Right lobe of liver (tissue), 6 donors: ENCODE data around the gene ZBTB43. TPM values are rescaled to one million over a fixed set of nuclear protein-coding genes. Genes with fewer than 3 reads are reported as not detected.

Experiments used
- ATAC-seq, 4 donors: fragments of 200-7000 bp; cut with Tn5 transposase; one replicate each; pipeline ENCODE4 v1.9.1; 2020; ENCODE audit warnings: mild to moderate bottlenecking in 4 of 4, moderate library complexity in 4 of 4
- DNase-seq, 3 donors: peaks; one replicate each; pipeline ENCODE4 v3.0.0-alpha.2; 2020
- H3K27ac ChIP-seq, 3 donors: fragments of 200-600 bp; one replicate each; pipeline ENCODE4 v1.8.0; 2022
- H3K27me3 ChIP-seq, 2 donors: fragments of 200-600 bp; one replicate each; pipeline ENCODE4 v1.8.0; 2022
- H3K36me3 ChIP-seq, 4 donors: fragments of 200-600 bp; sonication (generic) in 1 of 4; one replicate each; pipeline versions ENCODE4 v1.5.1 to v1.8.0; 2017 to 2022; ENCODE audit warnings: control low read depth in 1 of 4
- H3K4me1 ChIP-seq, 4 donors: fragments of 200-600 bp; sonication (generic) in 1 of 4; one replicate each; pipeline versions ENCODE4 v1.5.1 to v1.8.0; 2017 to 2022; ENCODE audit warnings: control low read depth in 1 of 4
- H3K4me3 ChIP-seq, 3 donors: fragments of 200-600 bp; one replicate each; pipeline ENCODE4 v1.8.0; 2022
- H3K9me3 ChIP-seq, 4 donors: fragments of 200-600 bp; sonication (generic) in 1 of 4; one replicate each; pipeline versions ENCODE4 v1.5.1 to v1.8.0; 2017 to 2022; ENCODE audit warnings: control low read depth in 1 of 4
- POLR2A ChIP-seq: fragments of 450-650 bp; IDR thresholded peaks from one replicate; pipeline ENCODE4 v1.6.1; 2017; ENCODE audit warnings: antibody characterized with exemption, mild to moderate bottlenecking
- WGBS: methylation state at CpG from one replicate; pipeline ENCODE4 v1.1.6; 2018; ENCODE audit warnings: low coverage, low lambda C conversion rate; ENCODE audit not compliant: insufficient coverage; ENCODE audit errors: missing lambda C conversion rate; 5-methylcytosine and 5-hydroxymethylcytosine counted together
- intact Hi-C, 2 donors: fragments of 100-400 bp; cut with DNase I; formaldehyde crosslinking; loops; one replicate each; pipeline versions ENCODE4 v1.11.2 to v1.14.1; 2022
- total RNA-seq, 6 experiments: library from RNA; depleted of rRNA in 2 of 6; stranded (reverse); fragments of >200 nt in 2 of 6; fragmentation: NEBNext Ultra II Directional in 3 of 6; extraction: Animal tissue kit (Norgen Biotek cat#: 25700) in 3 of 6; gene quantifications; one replicate each; pipeline versions ENCODE4 v1.1.0 to v1.2.4, GENCODE V29; 2016 to 2023
- TF ChIP-seq, protein P1 (sequence below), 4 donors: fragments of 200-600 bp in 3 of 4; fragments of 450-650 bp in 1 of 4; IDR thresholded peaks; one replicate each; pipeline versions ENCODE4 v1.5.1 to v1.8.0; 2016 to 2022; ENCODE audit warnings: antibody characterized with exemption in 4 of 4, mild to moderate bottlenecking in 2 of 4
- donor health status: DM: no; HTN: yes; CAD: no.
- donor health status: DM: no; HTN: no; CAD: no.
- donor health status: DM: no; HTN: no; CAD: no.
- donor health status: DM: no; HTN: yes; CAD: no.
- donor health status: DM: no; HTN: yes; CAD: no.

ZBTB43 gene
- total RNA-seq, 6 experiments from 2014 or later, result 4.8 to 14.5 (median 9.9) TPM

DNA sequence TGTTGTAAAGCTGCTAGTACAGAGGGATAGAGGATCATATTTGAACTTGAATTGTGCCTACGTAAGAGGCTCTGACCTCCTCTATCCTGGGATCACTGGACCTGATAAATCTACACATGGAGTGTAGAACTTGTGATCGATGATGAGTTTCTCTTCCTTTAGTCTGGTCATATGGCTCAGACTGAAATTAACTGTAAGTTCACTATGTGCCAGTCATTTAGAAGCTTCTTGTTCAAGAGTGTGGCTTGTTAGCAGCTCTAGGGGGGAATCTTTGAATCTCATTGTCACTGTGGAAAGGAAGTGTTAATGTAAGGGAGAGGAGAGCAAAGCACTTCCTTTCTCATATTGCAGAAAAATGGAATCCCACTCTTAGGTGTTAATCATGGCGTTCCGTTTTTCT is 67.7 kb downstream of the ZBTB43 start:
- Histone ChIP-seq H3K4me1 (peaks cover 0 to 8% (median 4%) of the 10 kb centered on the region in 4 donors), H3K27ac (no peak overlapping the region), H3K9me3 (no peaks in the 10 kb centered on the region), H3K27me3 (no peaks in the 10 kb centered on the region), H3K4me3 (no peak overlapping the region), H3K36me3 (no peaks in the 10 kb centered on the region)
- 75% methylated on average over 4 of the region's 4 CpGs for WGBS
- intact Hi-C loops, result no loop called here
- TF ChIP-seq POLR2A, result no peak
- TF ChIP-seq, protein P1, sequence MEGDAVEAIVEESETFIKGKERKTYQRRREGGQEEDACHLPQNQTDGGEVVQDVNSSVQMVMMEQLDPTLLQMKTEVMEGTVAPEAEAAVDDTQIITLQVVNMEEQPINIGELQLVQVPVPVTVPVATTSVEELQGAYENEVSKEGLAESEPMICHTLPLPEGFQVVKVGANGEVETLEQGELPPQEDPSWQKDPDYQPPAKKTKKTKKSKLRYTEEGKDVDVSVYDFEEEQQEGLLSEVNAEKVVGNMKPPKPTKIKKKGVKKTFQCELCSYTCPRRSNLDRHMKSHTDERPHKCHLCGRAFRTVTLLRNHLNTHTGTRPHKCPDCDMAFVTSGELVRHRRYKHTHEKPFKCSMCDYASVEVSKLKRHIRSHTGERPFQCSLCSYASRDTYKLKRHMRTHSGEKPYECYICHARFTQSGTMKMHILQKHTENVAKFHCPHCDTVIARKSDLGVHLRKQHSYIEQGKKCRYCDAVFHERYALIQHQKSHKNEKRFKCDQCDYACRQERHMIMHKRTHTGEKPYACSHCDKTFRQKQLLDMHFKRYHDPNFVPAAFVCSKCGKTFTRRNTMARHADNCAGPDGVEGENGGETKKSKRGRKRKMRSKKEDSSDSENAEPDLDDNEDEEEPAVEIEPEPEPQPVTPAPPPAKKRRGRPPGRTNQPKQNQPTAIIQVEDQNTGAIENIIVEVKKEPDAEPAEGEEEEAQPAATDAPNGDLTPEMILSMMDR (IDR thresholded peaks at IDR 0.05), result no peak
- DNase-seq (no peak), ATAC-seq (no peak)

DNA sequence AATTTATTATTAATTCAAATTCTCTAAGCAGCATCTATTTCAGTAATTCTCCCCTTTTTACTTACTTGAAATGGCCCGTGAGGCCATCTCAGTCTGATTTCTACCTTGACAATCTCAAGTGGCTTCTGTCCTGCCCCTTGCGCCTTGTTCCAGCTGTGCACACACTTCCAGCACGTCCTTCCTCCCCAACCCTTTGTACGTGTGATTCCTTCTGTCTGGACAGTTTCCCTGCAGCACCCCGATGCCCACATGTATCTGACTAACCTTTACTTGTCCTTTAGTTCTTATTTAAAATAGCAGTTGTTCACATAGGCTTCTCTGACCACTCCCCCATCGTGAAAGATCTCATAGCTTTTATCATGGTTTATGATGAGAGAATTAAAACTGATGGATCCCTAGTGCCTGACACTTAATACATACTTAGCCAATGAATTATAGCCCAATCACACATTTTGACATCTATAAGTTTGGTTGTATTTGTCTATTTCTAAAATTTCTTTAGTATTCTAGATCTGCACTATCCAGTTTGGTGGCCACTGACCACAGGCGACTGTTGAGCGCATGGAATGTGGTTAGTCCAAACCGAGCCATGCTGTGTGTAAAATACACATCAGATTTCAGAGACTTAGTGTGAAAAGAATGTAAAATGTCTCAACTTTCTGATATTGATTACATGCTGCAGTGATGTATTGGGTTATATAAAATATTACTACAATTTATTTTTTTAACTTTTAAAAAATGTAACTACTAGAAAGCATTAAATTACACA is 69.9 kb downstream of the ZBTB43 start:
- Histone ChIP-seq H3K36me3 (peaks cover 0 to 6% (median 0%) of the 10 kb centered on the region in 4 donors), H3K4me1 (peaks cover 0 to 8% (median 4%) of the 10 kb centered on the region in 4 donors), H3K27me3 (no peaks in the 10 kb centered on the region), H3K4me3 (no peak overlapping the region), H3K9me3 (no peaks in the 10 kb centered on the region), H3K27ac (no peak overlapping the region)
- TF ChIP-seq POLR2A, result no peak
- TF ChIP-seq, protein P1 (IDR thresholded peaks at IDR 0.05), result no peak
- no peak for ATAC-seq
- intact Hi-C loops, result no loop called here
- DNase-seq, result no peak
- WGBS, result 78% methylated on average over 8 of the region's 9 CpGs

GRCh38 chr9:126875756-126876510 is 71.1 kb downstream of the ZBTB43 start:
- DNase-seq (no peak), ATAC-seq (no peak)
- intact Hi-C loops, result no loop called here
- no peaks in the 10 kb centered on the region for H3K27me3 ChIP-seq
- H3K27ac ChIP-seq, result no peak overlapping the region
- no peaks in the 10 kb centered on the region for H3K4me1 ChIP-seq
- no peaks in the 10 kb centered on the region for H3K9me3 ChIP-seq
- TF ChIP-seq POLR2A, result no peak
- TF ChIP-seq, protein P1 (IDR thresholded peaks at IDR 0.05), result no peak
- peaks cover 0 to 18% (median 1%) of the 10 kb centered on the region in 4 donors for H3K36me3 ChIP-seq
- H3K4me3 ChIP-seq, result no peak overlapping the region
- WGBS, result 68% methylated on average over 4 of the region's 4 CpGs

GRCh38 chr9:126876531-126876930 is 71.7 kb downstream of the ZBTB43 start:
- intact Hi-C loops, result no loop called here
- DNase-seq (no peak), ATAC-seq (no peak)
- TF ChIP-seq POLR2A, result no peak
- TF ChIP-seq, protein P1 (IDR thresholded peaks at IDR 0.05), result no peak
- no peak overlapping the region for H3K27ac ChIP-seq
- peaks cover 0 to 19% (median 1%) of the 10 kb centered on the region in 4 donors for H3K36me3 ChIP-seq
- H3K9me3 ChIP-seq, result no peaks in the 10 kb centered on the region
- no peak overlapping the region for H3K4me3 ChIP-seq
- no peaks in the 10 kb centered on the region for H3K27me3 ChIP-seq
- 73% methylated on average over 4 of the region's 4 CpGs for WGBS
- H3K4me1 ChIP-seq, result no peaks in the 10 kb centered on the region
